T-helper 9 cell (primary cell): ENCODE results near the gene IL25.

Experiments used
- DNase-seq: peaks from one replicate; pipeline ENCODE4 v3.0.0-alpha.2; 2020

Gene IL25

GRCh38 chr14:23354990-23355389 lies 17.6 kb upstream of the IL25 start:
- no peak for DNase-seq

GRCh38 chr14:23355871-23356435 lies 16.7 kb upstream of the IL25 start:
- no peak for DNase-seq

GRCh38 chr14:23356662-23357061 lies 15.9 kb upstream of the IL25 start:
- DNase-seq: no peak

GRCh38 chr14:23357261-23357660 lies 15.3 kb upstream of the IL25 start:
- no peak for DNase-seq

- no peak for DNase-seq
Observed at GRCh38 chr14:23358042-23358441, 14.6 kb upstream of the IL25 start.

- no peak for DNase-seq
Observed at GRCh38 chr14:23358553-23359166, 13.9 kb upstream of the IL25 start.

- no peak for DNase-seq
Observed at GRCh38 chr14:23359167-23359626, 13.4 kb upstream of the IL25 start.

GRCh38 chr14:23359722-23360447 lies 12.7 kb upstream of the IL25 start:
- no peak for DNase-seq

- DNase-seq: no peak
Observed at GRCh38 chr14:23360496-23360895, 12.1 kb upstream of the IL25 start.

- no peak for DNase-seq
Observed at GRCh38 chr14:23361320-23361719, 11.3 kb upstream of the IL25 start.

- no peak for DNase-seq
Observed at GRCh38 chr14:23361763-23362162, 10.8 kb upstream of the IL25 start.

GRCh38 chr14:23362200-23362599 lies 10.4 kb upstream of the IL25 start:
- DNase-seq: no peak

- DNase-seq: no peak
Observed at GRCh38 chr14:23364164-23365035, 8.2 kb upstream of the IL25 start.

GRCh38 chr14:23365036-23365731 lies 7.4 kb upstream of the IL25 start, which contains the start of gene EFS:
TSS of gene EFS (minus strand) at chr14:23365172. CDS start at chr14:23365025, 147 bp downstream.
- no peak for DNase-seq

- DNase-seq: no peak
Observed at GRCh38 chr14:23365732-23366425, 6.7 kb upstream of the IL25 start.

- no peak for DNase-seq
Observed at GRCh38 chr14:23366426-23366921, 6.1 kb upstream of the IL25 start.

GRCh38 chr14:23370221-23370620 lies 2.4 kb upstream of the IL25 start:
- DNase-seq: no peak

- no peak for DNase-seq
Observed at GRCh38 chr14:23371865-23372264, 744 bp upstream of the IL25 start.

- DNase-seq: no peak
Observed at GRCh38 chr14:23373041-23373440, 432 bp downstream of the IL25 start.

GRCh38 chr14:23375527-23376251 lies 3.1 kb downstream of the IL25 start:
- DNase-seq: no peak
